ENCODE data around the gene SHF. TPM values are rescaled to one million over a fixed set of nuclear protein-coding genes. Genes with fewer than 3 reads are reported as not detected.

SHF gene
- polyA plus RNA-seq, 12 donors = 5.4 to 12.6 (median 9.3) TPM; not detected in 1

DNA sequence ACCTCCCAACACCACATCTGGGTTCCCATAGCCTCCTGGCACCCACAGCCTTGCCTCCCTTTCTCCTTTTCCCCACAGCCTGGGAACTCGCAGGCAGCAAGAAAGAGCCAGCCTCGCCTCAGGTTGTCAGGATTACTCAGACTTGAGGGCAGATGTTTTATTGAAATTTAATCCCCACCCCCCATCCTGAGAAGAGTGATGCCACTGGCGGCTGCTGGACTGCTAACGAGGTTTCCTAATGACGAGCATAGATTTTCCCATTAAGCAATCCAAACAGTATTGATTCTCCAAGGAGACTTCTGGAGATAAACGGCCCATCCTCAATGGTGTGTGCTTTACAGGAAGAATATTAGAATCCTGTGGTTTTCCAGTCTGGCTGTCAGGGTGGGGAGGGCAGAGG is 13.7 kb downstream of the SHF start:
- DNase-seq = no peak

DNA sequence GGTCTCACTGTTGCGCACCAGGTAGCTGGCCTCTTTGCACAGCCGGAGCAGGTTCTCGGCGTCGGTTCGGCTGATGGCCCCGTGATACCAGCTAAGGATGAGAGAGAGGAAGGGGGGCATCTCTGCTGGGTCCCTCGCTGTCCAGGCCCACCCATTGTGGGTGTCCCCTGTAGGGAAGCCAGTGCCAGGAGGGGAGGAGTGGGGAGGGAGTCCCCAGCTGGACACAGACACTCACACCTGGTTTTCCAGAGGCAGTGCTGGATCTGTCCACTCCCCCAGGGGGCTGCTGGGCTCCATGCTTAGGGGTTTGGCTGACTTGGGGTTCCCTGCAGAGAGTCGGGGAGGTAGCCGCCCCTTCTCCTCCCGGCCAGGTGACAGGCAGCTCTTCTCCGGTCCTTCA is 15.9 kb downstream of the SHF start:
- no peak for DNase-seq

DNA sequence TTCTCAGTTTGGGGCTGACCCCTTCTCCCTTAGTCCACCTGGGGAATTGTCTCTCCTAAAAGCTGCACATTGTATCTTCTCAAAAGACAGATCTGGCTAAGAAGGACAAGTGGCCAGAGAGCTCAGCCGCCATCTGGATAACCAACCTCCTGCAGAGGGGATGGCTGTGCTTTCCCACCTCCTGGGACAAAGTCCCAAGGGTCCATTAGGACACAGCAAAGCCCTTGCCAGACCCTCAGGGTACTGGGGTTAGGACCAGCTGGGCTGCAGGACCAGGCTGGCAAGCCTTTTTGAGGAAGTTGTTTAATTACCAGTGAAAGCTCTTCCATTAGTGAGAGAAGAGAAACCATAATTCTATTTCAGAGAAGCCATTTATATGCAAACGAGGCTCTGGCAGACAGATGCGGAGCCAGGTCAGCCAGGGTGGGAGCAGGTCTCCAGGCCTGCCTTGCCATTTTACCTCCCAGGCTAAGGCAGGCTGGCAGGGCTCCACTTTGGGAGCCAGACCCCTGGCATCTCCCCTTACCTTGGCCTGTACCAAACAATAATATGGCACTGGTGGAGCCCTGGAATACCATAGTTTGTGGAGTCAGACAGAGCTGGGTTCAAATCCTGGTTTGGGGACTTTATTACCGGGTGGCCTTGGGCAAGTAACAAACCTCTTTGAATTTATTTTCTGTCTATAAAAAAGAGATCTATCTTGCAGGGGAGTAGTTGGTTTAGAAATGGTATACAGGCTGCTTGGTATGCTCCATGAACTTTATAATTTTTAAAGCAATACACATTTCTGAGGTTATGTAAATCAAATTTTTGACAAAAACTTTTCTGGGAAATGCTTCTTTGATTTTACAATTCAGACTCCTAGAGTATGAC is 17.9 kb downstream of the SHF start:
- no peak for DNase-seq

DNA sequence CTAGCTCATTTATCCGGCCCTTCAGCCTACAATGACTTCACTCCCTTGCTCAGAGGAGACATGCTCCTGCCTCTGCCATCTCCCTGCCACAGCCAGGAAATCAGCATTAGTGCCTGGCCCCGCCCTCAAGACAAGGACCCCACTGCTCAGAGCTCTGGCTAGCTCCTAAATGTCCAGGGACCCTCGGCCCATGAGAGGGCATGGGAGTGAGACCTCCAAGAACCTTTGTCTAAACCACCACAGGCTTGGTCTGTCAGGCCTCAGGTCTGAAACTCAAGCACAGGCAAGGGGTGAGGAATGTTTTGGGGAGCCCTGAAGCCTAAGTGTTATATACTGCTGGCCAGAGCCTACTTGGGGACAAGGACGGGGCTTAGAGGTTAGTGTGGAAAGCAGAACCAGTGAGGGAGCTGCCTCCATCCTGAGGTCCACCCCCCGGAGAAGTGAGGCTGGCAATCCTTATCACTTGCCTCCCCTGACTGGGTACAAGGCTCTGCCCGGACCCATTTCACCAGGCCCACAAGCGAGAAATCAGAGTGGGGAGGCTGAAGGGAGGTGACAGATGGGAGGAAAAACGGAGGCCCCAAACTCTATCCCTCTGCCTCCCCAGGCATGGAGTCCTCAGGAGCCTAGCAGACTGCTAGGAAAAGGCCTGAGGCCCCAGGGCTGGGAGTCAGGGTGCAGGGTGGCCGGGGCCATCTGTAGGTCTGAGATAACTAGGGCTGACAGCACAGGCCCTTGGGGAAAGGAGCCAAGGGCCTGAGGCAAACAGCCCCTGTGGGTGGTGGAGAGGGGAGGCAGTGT is 18.8 kb downstream of the SHF start:
- DNase-seq = no peak

GRCh38 chr15:45168286-45168685 is 19.5 kb downstream of the SHF start:
- DNase-seq = no peak

DNA sequence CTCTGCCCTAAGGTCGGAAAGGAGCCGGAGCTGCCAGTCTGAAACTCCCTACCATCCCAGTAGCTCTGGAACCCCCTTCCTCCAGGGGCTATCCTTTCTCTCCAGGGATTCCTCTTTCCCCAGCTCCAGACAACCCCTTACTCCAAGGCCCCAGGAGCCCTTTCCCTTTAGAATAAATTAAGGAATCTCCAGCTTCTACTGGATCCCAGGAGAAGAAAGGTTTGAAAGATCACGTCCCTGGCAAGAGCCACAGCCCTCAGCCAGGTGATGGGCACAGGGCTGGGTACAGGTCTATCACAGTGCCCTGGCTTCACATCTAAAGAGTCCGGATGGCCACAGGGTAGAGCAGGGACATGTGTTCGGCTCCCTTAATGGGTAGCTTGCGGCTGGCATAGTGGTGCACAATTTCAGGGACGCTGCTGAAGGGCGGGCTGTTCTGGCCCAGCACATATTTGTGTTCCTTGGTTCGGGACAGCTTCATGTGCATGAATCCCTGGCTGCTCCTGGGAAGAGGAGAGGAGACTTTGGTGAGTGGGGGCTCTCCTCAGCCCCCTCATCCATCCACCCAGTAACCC is 20.0 kb downstream of the SHF start:
- no peak for DNase-seq

DNA sequence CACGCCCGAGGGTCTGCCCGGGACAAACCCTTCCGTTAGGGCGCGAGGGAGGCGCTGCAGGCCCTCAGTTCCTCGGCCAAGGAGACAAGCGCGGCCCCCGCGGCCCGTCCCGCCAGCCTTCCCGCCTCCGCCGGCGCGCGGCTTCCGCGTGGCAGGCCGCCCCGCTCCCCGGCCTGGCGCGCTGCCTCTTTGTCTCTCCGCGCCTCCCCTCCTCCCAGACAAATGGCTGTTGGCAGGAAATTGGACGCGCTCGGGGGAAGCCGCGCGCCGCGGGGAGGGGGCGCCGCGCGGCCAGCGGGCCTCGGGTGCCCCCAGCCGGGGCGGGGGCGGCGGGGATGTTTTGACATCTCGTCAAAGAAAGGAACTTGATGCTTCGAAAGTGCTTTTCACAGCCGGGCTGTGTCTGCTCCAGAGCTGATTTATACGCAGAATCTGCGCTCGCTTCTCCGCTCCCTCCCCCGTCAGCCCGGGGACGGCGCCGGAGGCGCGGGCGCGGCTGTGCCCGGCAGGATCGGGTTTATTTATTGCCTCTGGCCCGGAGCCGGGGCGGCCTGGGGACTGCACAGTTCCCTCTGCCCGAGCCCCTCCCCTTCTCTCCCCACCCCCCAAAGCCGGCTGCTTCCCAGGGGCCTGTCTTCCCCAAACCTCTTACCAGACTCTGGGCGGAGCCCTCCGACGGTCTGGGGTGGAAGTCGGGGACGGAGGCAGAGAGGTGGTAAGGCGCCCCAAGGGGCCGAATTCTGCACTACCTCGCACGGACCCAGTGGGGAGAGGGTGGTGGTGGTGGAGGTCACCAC is 20.7 kb downstream of the SHF start:
- DNase-seq = peak; percentile 87

GRCh38 chr15:45165536-45165935 is 22.2 kb downstream of the SHF start:
- DNase-seq = no peak

GRCh38 chr15:45164914-45165313 is 22.9 kb downstream of the SHF start:
- DNase-seq = no peak

- DNase-seq = no peak
Observed at GRCh38 chr15:45163508-45163856, 24.3 kb downstream of the SHF start.

- DNase-seq = peak; percentile 75
Observed at GRCh38 chr15:45162771-45163507, 24.8 kb downstream of the SHF start.

DNA sequence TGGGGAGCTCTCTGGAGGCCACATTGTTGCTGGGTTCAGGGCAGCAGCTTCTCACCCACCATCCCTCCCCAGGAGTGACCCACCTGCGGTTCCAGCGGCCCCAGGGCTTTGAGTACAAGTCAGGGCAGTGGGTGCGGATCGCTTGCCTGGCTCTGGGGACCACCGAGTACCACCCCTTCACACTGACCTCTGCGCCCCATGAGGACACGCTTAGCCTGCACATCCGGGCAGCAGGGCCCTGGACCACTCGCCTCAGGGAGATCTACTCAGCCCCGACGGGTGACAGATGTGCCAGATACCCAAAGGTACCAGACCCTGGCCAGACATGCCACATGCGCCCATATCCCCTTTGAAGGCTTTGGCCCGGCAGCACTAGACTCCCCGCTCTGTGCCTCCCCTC is 26.1 kb downstream of the SHF start:
- DNase-seq = no peak

GRCh38 chr15:45157974-45158373 is 29.8 kb downstream of the SHF start:
- no peak for DNase-seq

DNA sequence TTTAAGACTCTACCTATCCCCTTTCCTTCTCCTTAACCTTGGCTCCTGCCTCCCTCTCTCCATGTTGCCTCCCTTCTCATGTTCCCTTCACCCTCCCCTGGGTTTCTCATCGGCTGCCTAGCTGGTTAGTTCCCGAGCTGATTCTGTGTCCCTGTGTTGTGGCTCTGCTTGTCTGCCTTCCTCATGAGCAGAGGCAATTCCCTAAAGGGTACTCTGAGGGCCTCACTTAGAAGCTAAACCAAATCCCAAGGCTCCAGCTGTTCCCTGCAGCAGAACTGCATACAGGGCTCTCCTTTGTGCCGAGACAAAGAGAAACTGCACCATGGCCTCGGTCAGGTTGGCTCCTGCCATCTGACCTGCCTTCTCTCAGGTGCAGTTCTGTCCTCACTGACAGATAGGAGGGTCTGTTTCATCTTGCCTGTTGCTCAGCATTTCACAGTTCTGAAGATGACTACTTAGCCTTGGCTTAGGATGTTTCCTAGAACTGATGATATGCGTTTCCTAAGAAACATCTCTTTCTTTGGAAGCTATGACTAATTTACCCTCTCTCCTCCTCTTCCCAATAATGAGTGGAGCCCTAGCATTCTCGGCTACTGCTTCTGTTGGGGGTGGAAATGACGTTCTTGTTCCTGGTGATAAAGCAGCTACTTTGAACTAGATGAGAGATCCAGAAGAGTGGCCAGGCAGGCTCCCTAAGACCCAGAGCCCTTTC is 30.9 kb downstream of the SHF start:
- DNase-seq = no peak

DNA sequence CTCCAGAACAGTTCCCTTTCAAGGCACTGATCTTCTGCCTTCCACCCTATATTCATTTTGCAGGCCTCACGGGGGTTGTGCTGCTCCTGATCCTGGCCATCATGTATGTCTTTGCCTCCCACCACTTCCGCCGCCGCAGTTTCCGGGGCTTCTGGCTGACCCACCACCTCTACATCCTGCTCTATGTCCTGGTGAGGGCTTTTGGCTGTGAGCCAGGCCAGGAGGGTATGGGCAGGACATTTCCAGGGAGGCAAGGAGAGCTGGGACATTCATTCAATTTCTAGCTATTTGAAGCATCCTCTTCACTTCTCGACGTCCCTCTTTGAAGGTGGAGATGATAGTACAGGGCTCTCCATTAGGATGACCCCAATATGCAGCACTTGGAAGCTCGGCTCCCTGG is 32.0 kb downstream of the SHF start:
- no peak for DNase-seq

DNA sequence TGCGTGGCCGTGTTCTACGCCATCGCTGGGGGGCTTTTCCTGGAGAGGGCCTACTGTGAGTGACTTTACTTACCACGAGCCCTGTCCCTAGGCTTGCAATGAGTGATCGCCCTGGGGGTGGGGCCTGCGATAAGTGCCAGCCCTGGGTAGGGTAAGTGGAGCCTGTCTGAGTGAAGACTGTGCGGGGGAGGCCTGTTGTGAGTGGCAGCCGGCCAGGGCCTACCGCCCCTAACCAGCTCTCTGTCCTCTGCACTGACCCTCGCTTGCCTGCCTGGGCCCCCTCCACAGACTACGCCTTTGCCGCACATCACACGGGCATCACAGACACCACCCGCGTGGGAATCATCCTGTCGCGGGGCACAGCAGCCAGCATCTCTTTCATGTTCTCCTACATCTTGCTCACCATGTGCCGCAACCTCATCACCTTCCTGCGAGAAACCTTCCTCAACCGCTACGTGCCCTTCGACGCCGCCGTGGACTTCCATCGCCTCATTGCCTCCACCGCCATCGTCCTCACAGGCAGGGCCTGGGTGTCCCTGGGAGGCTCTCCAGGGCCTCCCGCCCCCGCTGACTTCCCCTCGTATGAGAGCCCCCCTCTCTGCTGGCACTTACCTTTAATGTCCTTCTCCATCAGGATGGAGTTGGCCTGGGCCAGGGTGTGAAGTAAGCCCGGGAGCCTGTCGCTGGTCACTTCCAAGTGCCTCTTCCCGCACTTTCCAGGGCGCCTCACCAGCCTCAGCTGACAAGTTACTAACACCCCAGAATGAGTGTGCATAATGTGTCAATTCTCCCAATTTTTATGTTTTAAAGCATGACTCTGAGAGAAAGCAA is 35.6 kb downstream of the SHF start:
- DNase-seq = no peak

DNA sequence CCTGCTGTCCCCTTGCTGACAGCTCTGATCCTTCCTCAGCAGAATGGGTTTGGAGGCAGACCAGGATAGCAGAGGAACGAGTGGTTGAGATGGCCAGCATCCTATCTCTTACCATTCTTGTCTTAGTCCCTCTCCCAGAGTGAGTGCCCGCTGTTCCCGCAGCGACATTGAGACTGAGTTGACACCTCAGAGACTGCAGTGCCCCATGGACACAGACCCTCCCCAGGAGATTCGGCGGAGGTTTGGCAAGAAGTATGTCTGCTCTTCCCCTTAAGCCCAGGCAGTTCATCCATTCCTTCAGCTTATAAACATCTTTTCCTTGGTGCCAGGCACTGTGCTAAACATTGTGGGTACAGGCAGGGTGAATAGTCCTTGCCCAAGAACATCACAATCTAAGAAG is 36.8 kb downstream of the SHF start:
- no peak for DNase-seq

DNA sequence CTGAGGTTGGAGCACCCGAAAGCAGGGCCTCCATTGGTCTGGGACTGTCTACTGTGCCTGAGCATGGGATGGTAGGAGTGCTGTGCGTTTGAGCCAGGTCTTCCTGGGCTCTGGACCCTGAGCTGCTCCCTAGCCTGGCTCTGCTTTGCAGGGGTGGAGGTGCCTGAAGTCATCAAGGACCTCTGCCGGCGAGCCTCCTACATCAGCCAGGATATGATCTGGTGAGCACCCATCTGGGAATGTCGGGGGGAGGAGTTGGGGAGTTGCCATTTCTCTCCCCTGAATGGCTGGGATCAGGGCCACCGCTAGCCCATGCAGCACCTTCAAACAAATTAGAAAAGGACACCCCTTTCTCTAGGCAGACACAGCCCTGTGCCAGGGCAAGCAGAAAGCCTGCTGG is 37.3 kb downstream of the SHF start:
- DNase-seq = no peak

GRCh38 chr15:45149060-45149459 is 38.7 kb downstream of the SHF start:
- no peak for DNase-seq
